NK-92 (cell line): ENCODE data around the gene DPYSL3.
"Not testable (repeated sequence)": the region's sequence is repeated elsewhere in the genome, so short reads cannot be mapped to it uniquely, and the experiment has no call there.

Experiments
- DNase-seq: peaks from one replicate; lab custom pipeline; 2025; ENCODE audit not compliant: unreplicated experiment; lab: John Stamatoyannopoulos, UW

DPYSL3 gene

DNA sequence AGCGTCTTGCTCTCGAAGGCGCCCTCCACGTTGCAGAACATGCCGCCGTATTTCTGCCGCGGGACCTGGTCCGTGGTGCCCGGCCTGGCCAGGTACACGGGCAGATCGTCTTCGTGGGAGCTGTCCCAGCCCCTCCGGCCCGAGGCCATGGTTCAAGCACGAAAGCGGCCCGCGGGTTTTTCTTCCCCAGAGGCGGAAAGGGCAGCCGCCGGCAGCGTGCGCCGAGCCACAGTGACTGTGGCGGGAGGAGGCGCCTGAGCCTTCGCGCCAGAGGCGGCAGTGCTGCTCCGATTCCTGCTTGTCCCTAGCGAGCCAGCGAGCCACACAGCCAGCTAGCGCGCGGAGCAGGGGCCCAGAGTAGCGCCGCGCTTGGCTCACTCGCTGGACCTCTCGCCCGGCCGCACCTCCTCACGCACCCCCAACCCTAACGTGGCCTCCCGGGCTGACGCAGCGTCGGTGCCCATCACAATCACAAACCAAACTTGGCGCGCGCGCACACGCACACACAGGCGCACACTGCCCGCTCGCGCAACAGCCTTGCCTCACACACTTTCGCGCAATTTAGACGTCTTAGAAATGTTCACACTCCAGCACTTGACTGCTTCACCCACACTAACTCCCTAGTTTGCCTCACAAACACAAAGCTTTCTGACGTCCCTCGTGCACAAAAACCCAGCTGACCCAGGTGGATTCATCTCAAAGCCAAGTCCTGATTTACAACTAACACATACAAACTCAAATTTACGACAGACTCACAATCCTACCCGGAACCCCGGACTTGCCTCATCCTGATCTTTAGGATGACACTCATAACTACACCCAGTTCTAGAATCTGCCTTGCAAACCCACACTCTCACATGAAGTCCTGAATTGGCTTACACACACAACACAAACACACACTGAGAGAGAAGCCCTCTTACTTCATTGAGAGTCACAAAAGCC, at the start of gene DPYSL3:
Gene DPYSL3, minus strand, starts transcription at position 359 of the 942 bp plus-strand sequence. Its CDS starts 210 bp downstream, at position 149.
- no peak for DNase-seq

DNA sequence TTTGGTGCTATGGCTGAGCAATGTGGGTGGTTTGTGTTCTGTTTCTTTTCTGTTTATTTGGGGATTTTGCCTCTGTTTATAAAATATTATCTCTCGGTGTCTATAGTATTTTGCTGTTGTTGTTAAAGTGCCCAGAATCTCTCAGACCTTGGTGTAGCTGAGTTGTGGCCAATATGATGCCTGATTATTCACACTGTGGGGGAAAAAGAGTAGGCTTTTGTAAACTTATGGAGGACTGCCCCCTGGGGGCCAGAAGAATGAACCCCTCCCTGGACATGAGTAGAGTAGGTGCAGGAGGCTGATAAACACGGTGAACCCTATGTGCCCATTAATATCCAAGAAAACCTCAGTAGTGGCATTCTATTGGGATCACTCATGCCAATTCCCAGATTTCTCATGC, 49.0 kb upstream of the DPYSL3 start:
- DNase-seq = no peak

DNA sequence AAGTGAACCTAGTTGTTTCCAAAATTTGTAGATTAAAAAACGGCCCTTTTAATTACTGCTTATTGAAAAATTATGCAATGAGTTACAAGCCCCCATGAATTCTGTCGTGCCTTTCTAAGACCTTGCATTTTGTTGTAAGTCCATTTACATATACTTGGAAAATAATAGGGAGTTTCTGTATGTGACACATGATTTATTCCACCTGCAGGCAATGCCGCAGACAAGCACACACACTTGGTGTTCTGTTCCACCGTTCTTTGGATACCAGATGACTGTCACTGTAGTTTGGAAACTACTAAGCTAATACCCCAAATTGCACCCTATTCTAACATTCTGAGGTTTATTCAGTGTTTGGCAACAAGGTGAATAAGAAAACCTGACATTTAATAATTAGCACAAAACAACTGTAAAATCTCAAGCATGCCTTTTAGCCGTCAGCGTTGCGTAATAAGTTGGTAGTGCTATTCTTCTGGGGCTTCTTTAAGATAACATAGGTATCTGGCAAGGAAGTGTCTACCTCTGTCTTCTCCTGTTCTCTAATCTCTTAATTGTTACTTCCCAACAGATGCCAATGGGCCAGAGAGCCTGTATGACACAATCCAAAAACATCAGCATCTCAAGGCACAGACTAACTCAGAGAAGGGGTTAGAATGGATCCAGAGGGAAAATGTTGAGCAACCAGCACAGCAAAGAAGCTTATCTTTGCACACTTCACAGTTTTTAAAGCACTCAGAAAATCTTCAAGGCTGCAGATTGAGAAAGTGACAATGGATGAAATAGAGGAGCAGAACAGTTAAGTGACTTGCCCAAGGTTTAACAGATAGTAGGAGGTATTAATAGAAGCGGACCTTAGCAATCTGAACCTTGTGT, 48.2 kb upstream of the DPYSL3 start:
- DNase-seq = no peak

DNA sequence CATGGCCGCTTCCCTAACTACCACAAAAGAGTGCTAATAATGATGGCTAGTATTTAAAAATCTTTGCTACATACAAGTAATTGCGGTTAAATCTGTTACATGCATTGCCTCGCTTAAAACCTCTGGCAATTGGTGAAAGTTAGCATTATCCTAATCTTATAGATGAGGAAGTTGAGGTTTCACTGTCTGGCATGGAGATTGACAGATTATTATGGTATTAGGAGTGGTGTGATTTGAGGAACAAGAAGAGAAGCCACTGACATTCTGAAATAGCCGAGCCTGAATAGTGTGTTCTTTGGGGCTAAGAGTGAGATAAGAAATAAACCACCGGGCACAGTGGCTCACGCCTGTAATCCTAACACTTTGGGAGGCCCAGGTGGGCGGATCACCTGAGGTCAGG, 45.3 kb upstream of the DPYSL3 start:
- no peak for DNase-seq

DNA sequence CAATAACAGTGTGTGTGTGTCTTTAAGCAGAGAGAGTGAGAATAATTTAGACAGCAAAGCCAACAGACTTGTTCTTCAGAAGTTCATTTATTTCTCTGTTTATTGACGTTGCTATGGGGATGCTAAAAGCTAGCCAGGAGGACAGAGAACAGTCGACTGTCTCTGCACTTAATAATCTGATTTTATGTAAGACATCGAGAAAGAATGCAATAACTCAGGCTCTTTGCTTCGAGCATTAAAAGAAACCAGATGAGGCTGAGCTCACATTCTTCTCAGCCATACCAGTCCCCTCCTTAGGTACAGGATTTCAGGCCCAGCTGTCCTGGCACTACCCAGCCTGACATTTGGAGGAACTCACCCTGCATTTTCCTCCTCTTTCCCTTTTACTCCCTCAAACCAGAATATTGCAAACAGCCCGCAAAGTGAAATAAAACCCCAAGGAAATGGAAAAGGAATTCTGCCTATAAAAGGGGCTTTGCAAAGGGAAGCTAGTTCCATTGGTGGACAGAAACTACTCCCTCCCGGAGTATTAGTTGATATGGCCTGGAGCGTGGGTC, 44.5 kb upstream of the DPYSL3 start:
- DNase-seq = no peak

DNA sequence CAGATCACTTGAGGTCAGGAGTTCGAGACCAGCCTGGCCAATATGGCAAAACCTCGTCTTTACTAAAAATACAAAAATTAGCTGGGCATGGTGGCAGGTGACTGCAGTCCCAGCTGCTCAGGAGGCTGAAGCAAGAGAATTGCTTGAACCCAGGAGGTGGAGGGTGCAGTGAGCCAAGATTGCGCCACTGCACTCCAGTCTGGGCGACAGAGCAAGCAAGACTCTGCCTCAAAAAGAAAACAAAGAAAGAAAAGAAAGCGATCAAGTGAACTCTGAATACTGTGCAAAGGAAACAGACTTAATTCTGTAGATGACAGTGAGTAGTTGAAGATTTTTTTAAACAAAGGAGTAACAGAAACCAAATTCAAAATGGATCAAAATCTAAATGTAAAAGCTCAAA, 43.9 kb upstream of the DPYSL3 start:
- DNase-seq = not testable (repeated sequence)

DNA sequence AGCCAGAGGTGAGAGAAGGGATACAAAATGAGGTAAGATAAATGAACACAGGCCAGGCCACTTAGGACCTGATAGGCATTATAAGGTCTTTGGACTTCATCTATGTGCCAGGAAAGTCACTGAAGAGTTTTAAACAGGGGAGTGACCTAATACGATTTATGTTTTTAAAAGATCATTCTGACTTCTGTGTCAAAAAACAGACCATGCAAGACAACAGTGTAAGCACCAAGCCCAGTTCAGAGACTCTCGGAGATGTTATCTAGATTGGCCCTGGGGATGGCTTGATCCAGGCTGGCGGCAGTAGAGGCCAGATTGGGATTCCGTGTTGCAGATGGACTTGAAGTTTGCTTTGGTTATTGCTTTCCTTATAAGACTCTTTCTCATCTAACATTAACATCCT, 43.0 kb upstream of the DPYSL3 start:
- DNase-seq = no peak

DNA sequence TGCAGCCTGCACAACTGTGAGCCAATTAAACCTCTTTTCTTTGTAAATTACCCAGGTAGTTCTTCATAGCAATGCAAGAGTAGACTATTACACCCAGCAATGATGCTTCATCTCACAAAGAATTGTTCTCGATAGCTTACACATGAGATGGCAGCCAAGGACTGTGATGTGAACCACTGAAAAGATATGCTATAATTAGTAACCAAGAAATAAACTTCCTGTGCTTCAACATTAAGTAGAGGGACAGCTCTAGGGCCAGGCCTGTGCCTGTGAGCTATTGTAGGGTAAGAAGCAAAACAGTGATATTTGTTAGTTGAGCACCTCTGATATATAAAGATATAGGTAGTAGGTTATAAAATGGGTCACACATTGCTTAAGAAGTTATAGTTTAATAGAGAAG, 41.8 kb upstream of the DPYSL3 start:
- DNase-seq = no peak

DNA sequence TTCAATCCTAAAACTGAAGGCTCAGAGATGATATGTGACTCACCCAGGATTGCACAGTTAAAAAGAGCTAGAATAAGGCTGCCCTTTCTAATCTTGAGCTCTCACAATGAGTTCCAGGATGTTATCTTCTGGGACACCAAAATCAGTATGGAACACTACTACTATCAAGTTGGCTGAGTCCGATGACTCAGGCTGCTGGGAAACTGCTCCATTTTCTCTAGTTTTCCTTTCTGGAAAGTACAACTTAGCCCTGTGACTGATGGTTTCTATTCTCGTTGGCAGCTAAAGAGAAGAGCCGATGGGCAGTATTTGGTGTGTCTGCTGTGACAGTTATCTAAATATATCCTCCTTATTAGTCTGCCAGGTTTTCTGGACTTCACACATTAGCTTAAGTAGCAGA, 37.9 kb upstream of the DPYSL3 start:
- DNase-seq = no peak

DNA sequence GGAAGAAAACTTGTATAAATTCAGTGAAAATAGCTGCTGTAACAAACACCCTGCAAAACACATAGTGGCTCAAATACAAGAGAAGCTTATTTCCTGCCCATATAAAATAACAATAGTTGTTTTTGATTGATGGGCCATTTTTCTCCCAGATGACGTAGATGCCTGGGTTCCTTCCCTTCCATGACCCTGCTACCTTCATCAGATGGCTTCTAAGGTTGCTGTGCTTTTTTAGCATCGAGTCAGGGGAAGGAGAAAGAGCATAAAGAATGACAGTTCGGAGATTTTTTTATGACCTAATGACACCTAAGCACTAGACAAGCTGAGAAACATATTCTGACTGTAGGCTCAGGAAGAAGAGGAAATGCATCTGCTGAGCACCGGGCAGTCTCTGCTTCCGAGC, 34.7 kb upstream of the DPYSL3 start:
- no peak for DNase-seq

DNA sequence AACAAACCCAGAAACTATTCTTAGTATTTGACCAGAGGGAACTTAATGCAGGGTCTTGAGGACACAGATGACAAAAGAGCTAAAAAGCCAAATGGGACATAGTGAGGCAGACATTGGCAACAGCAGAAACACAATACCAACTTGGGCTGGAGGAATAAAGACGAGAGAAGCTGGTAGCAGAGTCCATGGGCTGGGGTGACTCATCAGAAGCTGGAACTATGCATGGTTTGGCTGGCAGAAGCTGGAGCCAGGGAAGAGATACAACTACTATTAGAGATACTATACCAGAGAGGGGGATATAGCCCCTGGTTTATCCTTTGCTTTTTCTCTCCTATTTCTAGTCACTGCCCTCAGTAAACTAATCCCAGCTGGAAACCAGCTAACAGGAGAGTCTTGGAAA, 29.2 kb upstream of the DPYSL3 start:
- DNase-seq = no peak

DNA sequence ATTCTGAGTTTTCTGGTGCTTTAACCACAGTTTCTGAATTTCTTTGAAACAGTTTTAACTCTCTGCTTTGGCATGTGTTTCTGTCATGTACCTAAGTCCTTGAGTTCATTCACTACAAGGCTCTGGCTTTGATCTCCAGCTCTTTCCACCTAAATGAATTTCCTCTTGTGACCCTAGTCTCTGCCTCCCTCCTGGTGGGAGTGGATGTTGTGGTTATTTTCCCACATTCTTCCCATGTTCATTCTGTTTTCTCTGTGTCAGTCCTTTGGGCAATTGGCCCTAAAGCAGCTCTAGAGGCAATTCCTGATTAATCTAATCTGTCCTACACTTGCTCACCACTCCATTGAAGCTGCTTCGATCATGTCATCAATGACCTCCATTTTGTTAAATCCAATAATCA, 28.4 kb upstream of the DPYSL3 start:
- no peak for DNase-seq

DNA sequence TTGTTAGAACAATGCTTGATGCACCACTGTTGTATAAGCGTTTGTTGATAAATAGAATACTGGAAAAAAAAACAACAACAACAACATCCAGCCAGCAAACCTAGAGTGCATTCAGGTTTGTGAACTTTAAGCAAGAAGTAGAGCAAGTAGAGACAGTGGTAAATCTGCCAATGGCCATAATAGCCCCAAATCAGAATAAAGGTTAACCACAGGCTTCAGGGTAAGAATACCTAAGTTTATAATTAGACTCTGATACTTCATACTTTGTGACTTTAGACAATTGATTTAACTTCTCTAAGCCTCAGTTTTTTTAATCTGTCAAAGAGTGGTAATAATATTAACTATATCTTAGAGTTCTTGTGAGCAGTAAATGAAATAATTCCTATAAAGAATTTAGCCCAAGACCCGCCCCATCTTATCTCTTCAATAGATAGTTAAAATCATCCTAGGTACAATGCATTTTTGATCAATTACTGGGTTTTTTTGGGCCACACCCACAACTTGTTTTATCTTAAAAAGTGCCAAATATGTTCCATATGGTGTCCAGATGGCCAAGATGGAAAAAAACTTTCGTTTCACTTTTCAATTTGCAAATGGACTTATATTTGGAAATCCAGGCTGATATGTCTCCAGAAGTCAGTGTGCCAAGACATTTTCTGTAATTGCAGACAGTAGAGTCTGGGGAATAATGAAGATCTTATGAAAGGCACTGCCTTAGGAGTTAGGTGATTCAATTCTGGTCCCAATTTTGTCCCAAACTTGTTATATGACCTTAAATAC, 24.5 kb upstream of the DPYSL3 start:
- no peak for DNase-seq

DNA sequence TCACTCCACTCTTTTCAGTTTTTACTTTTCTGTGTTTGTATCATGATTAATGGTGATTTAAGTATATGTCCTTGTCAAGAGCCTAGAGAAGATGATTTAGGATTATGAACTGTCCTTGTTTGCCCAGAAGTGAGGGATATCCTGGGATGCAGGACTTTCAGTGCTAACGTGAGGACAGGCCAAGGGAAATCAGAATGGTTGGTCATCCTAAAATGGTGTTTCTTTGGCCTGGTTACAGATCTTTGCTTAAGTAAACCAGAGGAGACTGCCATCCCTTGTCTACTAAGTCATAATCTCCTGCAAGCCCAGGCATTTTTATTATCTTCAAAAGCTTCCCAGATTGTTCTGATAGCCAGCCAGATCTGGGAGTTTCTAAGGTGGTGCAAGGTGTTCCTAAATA, 22.3 kb upstream of the DPYSL3 start:
- DNase-seq = no peak

DNA sequence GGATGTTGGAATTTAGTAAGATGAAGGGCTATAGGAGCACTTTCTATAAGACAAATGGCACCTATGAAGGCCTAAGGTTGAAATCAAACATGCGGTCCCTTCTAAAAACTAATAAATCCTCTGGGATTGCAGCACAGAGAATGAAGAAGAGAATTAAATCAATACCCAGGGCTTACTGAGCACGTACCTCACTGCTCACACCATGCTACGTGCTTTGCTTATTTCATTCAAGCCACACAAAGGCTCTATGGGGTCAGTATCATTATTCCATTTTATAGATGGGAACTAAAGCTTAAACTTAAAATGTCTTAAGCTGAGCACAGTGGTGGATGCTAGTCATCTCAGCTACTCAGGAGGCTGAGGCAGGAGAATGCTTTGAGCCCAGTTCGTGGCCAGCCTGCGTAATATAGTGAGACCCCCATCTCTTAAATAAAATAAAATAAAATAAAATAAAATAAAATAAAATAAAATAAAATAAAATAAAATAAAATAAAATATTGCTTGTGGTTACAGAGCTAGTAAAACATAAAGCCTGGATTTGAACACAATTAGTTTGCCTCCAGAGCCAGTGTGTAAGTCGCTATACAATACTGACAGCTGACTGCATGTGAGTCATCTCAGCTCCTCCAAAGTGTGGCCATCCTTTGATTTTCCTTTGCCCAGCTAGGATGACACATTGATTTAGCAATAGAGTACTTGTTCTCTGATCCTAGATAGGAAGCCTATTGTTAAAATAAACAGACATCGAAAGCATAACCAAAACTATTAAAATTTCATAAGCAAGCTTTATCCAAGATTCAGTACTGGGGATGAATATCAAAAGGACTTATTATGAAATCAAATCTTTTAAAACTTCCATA, 20.9 kb upstream of the DPYSL3 start:
- no peak for DNase-seq

DNA sequence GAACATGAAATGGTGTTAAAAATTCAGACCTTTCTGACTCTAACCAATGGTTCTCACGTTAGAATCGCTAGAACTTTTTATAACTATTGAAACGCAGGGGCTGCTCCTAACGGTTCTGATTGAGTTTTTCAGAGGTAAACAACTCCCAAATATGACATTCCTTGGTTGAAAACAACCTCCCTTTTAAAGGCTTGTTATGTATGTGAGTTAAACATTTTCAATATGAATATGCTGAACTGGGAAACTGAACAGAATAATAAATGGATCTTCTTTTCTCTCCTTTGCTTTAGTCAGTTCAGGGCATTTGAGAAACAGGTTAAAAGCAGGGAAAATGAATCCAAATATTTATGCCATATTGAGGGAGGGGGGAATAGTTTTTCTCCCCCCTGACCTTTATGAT, 13.2 kb upstream of the DPYSL3 start:
- DNase-seq = no peak

DNA sequence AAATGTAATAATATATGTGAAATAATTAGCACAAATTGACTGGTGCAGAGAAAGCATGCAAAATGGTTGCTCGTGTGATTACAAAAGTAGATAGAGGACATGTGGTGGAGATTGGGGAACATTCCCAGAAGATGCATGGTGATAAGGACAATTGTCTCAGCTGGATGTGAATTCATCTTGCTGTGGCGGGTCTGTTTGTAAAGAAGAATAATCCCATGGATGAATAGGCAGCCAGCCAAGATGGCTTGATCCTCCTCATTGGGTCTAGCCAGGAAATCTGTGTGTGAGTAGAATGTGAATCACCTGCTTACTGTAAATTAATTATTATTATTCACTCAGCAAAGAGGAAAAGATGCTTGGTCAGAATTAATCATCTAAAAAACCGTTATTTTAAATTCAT, 12.6 kb upstream of the DPYSL3 start:
- DNase-seq = no peak

DNA sequence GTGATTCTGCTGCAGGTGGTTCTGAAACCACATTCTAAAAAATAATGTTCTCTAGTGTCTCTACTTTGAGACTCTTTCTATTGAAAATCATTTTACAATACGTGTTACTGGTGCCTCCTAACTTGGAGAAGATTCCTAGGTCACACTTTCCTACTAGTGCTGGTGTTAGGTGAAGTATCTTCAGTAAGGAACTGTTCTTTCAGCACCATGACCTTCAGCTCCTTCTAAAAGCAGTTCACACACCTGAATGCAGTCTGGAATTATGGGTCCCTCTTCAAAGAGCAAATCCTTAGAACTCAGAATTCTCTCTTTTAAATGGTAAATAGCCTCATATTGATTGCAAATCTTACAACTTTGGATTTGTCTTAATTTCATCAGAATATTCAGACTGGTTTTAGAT, 10.6 kb upstream of the DPYSL3 start:
- no peak for DNase-seq

DNA sequence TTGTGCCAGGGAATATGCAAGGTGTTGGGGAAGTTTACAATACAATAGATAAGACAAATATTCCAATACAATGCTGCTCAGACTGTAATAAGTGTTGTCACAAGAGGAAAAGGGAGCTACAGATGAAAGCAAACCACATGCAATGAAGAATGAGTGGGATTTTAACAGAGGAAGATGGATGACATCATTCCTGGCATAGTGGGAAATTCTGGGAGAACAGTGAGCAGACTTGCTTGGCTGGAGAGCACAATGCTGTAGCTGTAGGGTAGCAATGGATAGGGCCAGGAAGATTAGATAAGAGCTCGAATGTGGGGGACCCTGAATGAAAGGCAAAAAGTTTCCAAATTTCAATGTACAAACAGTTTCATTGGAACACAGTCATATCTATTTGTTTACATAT, 9.5 kb upstream of the DPYSL3 start:
- DNase-seq = no peak

DNA sequence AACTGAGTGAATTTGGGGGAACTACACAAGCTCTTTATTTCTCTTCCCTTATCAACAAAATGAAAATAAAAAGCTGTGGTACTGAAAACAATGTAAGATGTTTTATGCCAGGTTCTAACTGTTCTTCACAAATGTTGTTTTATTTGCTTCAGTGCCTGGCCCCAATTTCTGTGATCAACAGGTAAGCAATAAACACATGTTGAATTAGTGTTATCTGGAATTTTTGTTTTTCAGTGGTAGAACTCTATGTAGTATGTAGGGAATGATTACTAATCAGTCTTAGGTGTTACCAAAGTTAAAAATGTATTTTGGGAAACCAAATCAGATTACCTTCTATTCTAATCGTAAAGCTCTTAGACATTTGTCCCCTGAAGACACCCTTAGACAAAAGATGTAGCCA, 7.5 kb upstream of the DPYSL3 start:
- DNase-seq = no peak
